SKM-1 treated with dmso at 0.1 percent for 144 hours (cell line): ENCODE measurements around the gene SLC1A3.

Experiments used
- DNase-seq: peaks from one replicate; lab custom pipeline; 2025; ENCODE audit not compliant: unreplicated experiment; lab: John Stamatoyannopoulos, UW

The SLC1A3 gene

GRCh38 chr5:36710039-36710438, 103.6 kb downstream of the SLC1A3 start:
- DNase-seq = no peak

DNA sequence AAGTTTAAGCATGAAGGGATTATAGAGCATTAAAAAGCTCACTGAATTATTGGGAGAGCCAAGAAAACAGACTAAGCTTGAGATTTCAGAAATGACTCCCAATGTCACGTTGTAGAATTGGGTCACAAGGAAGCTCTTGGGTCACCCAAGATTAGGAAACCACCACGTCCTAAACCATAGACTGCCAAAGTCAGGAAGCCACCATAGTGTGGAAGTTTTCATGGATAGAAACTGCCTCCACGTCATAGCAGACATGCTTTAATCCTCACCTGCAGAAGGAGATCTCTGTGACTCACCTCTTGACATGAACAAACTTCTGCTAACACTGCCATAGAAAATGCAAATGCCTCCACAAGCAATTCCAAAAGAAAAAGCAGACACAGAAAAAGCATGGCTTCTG, 106.3 kb downstream of the SLC1A3 start:
- DNase-seq = no peak

DNA sequence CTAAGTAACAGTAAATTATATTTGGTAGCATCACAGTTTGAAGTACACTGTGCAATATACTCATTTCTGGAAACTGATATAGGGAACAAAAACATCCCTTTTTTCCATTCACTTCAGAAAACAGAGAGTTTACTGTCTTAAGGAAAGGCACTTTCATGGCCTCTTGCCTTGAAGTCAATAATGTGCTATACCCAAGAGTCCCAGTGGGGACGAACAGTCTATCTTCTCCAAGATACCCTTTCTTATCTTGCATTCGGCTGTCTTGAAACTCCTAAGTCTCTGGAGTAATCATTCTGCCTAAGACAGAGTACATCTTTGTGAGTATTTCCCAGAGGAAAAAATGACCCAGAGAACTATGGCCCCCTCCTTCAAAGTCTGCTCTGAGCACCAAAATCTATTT, 107.1 kb downstream of the SLC1A3 start:
- DNase-seq = no peak

DNA sequence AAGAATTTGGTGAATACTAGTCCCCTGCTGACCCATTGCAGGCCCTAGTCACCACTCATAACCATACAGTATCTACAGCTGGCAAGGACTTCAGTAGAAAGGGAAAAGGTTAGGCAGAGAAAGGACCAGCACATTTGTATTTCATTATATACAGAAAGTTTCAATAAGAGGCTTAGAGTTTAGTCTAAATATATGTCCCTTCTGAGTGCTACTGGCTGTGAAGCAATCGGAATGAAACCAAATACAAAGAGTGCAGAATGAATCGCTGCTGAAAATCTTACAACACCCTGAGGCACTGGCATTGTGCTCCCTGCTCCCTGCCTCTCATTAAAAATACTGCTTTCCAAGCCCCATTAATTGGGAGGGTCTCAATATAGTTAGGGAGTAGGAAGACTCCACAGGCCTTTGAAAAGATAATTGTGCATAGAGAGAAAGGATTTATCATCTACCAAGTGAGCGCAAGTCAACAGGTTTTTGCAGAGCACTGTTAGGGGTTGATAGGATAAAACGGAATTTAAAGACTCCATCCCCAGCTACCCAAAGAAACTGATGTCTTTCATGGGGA, 110.8 kb downstream of the SLC1A3 start:
- no peak for DNase-seq

DNA sequence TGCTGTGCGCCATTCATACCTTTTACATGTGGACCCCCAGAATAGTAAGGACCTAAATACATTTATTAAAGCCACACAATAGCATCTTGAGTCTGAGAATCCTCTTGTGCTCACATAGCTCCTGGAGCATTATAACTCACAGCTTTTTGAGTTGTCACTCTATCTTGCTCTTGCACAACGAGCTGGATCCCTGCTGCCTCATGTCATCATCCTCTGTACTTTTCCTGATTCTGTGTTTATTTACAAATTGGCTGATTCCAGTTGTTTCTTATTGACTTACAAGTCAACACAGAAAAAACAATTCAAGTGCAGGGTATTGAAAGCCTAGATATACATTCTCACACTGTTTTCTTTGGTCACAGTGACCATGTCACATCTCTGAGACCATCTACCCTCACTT, 112.9 kb downstream of the SLC1A3 start:
- no peak for DNase-seq

- no peak for DNase-seq
Observed at GRCh38 chr5:36720688-36721087, 114.3 kb downstream of the SLC1A3 start.

DNA sequence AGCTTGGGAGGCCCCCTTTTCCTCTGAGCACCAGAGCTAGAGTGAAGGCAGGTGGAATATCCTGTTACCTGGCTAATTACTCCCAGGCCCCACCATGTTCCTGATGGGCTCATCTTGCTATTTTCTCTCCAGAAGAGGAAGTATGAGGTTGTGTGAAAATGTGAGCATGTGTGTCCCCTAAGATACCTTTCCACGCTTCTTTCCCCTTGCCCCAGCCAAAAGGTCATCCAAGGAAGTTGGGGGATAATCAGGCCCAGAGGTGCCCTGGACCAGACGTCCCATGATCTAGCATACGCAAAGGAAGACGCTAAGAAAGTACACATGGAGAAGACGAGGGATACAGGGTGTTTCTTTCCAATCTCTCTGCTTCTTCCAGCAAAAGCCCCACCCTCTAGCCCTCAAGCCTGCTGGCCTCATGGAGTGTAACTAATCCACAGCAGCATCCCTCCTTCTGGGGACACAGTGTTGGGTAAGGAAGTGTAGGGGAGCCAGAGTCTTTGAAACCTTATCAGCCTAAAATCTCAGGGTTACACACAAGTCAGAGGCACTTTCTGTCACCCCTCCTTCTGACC, 115.3 kb downstream of the SLC1A3 start:
- no peak for DNase-seq

GRCh38 chr5:36722900-36723299, 116.5 kb downstream of the SLC1A3 start:
- no peak for DNase-seq

- DNase-seq = no peak
Observed at GRCh38 chr5:36723912-36724311, 117.5 kb downstream of the SLC1A3 start.

DNA sequence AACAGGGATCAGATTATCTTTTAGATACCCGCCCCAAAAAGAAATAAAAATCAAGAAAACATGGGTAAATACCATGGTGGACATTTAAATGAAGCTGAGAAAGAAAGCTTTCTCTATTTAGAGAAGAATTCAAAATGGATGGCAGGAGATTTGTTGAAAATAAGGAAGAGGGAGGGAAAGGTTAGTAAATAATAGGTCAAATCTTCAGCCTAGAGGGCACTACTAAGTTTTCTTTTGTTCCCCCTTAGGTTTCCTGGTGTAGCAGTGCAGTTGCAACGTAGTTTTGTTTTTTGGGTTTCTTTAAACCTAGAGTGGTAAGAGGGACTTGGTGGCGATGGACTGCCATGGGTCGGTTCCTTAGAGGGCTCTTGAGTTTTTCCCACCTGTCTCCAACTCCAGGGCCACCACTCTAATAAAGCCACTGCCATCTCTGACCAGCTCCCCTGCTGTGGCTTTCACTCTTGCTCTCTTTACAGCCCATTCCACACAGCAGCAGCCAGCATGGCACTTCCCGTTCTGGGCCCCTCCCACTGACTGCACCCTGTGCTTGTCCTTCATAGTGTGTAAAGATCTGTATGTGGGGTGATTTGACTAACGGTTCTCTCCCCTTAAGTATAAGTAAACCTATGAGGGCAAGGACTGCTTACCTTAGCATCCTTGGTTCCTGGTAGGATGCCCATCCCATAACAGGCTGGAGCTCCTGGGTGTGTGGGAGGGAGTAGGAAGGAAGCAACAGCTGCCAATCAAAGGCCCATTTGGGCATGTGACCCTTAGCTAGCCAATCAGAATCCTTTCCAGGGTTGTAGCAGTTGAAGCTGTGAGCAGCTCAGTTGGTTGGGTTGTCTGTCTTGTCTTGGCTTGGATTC, 118.3 kb downstream of the SLC1A3 start:
- peak; percentile 88 for DNase-seq

DNA sequence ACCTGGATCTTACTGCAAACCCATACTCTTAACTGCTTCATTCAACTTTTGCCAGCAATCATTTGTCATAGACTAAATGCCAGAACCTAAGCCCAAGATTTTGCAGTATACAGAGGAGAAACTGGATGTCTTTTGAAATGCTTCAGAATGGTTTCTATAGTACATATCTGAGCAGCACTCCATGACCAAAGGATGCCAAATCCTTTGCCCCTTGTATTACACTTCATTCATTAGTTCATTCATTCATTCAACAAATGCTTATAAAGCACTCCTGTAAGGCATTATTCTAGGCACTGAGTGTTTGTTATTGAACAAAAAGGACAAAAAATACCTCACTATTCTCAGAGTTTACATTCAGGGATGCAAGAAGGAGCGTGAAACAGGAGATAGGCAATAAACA, 119.9 kb downstream of the SLC1A3 start:
- no peak for DNase-seq

GRCh38 chr5:36726767-36727166, 120.4 kb downstream of the SLC1A3 start:
- DNase-seq = no peak

GRCh38 chr5:36728697-36729543, 122.5 kb downstream of the SLC1A3 start:
- DNase-seq = peak; percentile 74

DNA sequence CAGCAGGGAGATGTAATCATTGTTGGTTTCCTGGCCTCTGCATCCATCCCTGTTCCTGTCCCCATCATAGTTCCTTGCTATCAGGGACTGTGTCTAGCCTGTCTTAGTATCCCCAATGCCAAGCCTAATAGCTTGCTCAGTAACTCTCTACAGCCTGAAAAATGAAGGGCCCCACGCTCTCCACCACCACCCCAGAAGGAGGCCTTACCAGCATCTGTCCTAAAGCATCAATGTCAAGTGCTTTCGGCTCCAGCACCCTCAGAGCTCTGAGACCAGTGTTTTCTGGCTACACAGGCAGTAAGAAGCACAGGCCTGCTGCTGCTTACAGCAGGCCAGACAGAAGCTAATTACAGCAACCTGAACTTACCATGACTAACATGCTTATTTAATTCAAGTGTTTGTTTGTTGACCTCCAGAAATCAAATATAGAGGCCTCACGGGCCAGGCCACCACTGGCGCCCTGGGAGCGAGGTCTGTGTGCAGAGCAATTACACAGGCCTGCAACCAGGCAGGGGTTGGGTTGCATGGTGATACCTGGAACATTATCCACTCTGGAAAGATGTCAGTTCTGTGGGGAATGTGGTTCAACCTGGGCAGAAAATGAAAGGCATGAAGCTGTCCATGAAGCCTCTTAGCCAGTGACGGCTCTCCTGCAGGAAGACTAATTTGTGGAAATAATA, 124.3 kb downstream of the SLC1A3 start:
- no peak for DNase-seq

DNA sequence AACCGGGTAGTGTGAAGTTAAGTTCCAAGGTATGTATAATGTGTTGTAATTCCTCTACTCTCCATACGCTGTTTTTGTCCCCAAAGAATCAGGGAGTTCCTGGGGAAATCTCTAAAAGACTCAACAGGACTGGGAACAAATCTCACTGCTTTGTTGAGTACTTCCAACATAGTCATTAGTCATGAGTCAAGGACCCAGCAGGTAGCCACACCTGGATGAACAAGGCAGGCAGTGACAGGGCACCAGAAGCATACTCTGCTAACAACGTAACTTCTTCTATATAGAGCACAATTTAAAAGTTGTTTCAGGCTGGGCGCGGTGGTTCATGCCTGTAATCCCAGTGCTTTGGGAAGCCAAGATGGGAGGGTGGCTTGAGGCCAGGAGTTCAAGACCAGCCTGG, 126.8 kb downstream of the SLC1A3 start:
- DNase-seq = no peak

GRCh38 chr5:36734422-36734821, 128.0 kb downstream of the SLC1A3 start:
- no peak for DNase-seq

GRCh38 chr5:36735891-36736290, 129.5 kb downstream of the SLC1A3 start:
- DNase-seq = no peak
